ENCODE data around the gene JAML.

GRCh38 chr11:118238421-118238820 is 13.6 kb upstream of the JAML start:
- TF ChIP-seq POLR2A (IDR thresholded peaks at IDR 0.05) (no peak), CTCF (IDR thresholded peaks at IDR 0.05) (no peak), POLR2AphosphoS5 (IDR thresholded peaks at IDR 0.05) (no peak)

Measured in sigmoid colon (tissue), 4 donors.